Prostate gland (tissue), 2 donors: ENCODE results near the gene ATP5PB. TPM values are rescaled to one million over a fixed set of nuclear protein-coding genes. Genes with fewer than 3 reads are reported as not detected.

Experiments used
- DNase-seq: peaks from one replicate; pipeline ENCODE4 v3.0.0-alpha.2; 2019; ENCODE audit warnings: low spot score
- H3K27ac ChIP-seq, 2 donors: fragments of 200-600 bp; sonication (generic); 2 replicates each; pipeline ENCODE4 v1.5.1; 2017 to 2019
- H3K27me3 ChIP-seq: fragments of 200-600 bp; sonication (generic); replicated peaks from 2 replicates; pipeline ENCODE4 v1.5.1; 2019; ENCODE audit not compliant: insufficient read depth
- H3K36me3 ChIP-seq, 2 donors: fragments of 200-600 bp; sonication (generic); 1 replicate in 1 of 2; 2 replicates in 1 of 2; pipeline versions ENCODE4 v1.5.1 to v1.8.1; 2017 to 2019
- H3K4me1 ChIP-seq: fragments of 200-600 bp; sonication (generic); replicated peaks from 2 replicates; pipeline ENCODE4 v1.5.1; 2019
- H3K4me3 ChIP-seq, 2 donors: fragments of 200-600 bp; sonication (generic); 2 replicates each; pipeline ENCODE4 v1.5.1; 2017 to 2019
- H3K9me3 ChIP-seq: fragments of 200-600 bp; sonication (generic); 2 replicates; pipeline ENCODE4 v1.5.1; 2017
- CTCF ChIP-seq, 4 experiments: fragments of 200-600 bp in 2 of 4; fragments of 450-650 bp in 2 of 4; sonication (generic) in 2 of 4; IDR thresholded peaks; 1 replicate in 3 of 4; 2 replicates in 1 of 4; pipeline ENCODE4 v1.5.1; 2016 to 2019; ENCODE audit warnings: antibody characterized with exemption in 4 of 4, mild to moderate bottlenecking in 2 of 4, moderate library complexity in 2 of 4
- POLR2A ChIP-seq: fragments of 450-650 bp; IDR thresholded peaks from one replicate; pipeline ENCODE4 v1.6.1; 2016; ENCODE audit warnings: antibody characterized with exemption, mild to moderate bottlenecking
- POLR2AphosphoS5 ChIP-seq: sonication (generic); formaldehyde crosslinking; IDR thresholded peaks from one replicate; pipeline ENCODE4 v1.6.1; 2017; ENCODE audit warnings: antibody characterized with exemption
- WGBS: methylation state at CpG from one replicate; pipeline ENCODE4 v1.1.5; 2018; 5-methylcytosine and 5-hydroxymethylcytosine counted together
- intact Hi-C: fragments of 100-400 bp; cut with DNase I; formaldehyde crosslinking; loops from one replicate; pipeline ENCODE4 v1.14.2; 2022
- total RNA-seq, 2 donors: library from RNA; depleted of rRNA; stranded (reverse); fragments of >200 nt; gene quantifications; one replicate each; pipeline ENCODE4 v1.1.0, GENCODE V29; 2016

Gene ATP5PB
- total RNA-seq, 2 donors from 2014 or later = 144 to 192 TPM

GRCh38 chr1:111450185-111450584 lies 921 bp downstream of the ATP5PB start:
- TF ChIP-seq POLR2A = no peak
- TF ChIP-seq POLR2AphosphoS5 = no peak
- no peak for TF ChIP-seq CTCF (IDR thresholded peaks at IDR 0.05)
- WGBS = 40% methylated on average over 3 of the region's 3 CpGs
- H3K36me3 ChIP-seq = no peaks in the 10 kb centered on the region
- H3K27ac ChIP-seq = no peak overlapping the region
- no peak for DNase-seq
- H3K4me1 ChIP-seq = no peaks in the 10 kb centered on the region
- no peaks in the 10 kb centered on the region for H3K9me3 ChIP-seq
- peak overlapping the region; percentile 71 to 91 for H3K4me3 ChIP-seq
- no peaks in the 10 kb centered on the region for H3K27me3 ChIP-seq
- intact Hi-C loops = no loop called here

- Histone ChIP-seq H3K4me1 (no peaks in the 10 kb centered on the region), H3K27ac (no peak overlapping the region), H3K27me3 (no peaks in the 10 kb centered on the region), H3K4me3 (no peak overlapping the region), H3K9me3 (no peaks in the 10 kb centered on the region), H3K36me3 (no peaks in the 10 kb centered on the region)
- WGBS = 83% methylated on average over 3 of the region's 3 CpGs
- TF ChIP-seq CTCF (IDR thresholded peaks at IDR 0.05) (no peak), POLR2AphosphoS5 (no peak), POLR2A (no peak)
- DNase-seq = no peak
- intact Hi-C loops = no loop called here
These were observed 3.3 kb downstream of the ATP5PB start for GRCh38 chr1:111452581-111452980.

- 78% methylated on average over 3 of the region's 3 CpGs for WGBS
- Histone ChIP-seq H3K36me3 (no peaks in the 10 kb centered on the region), H3K4me3 (no peak overlapping the region), H3K9me3 (no peaks in the 10 kb centered on the region), H3K27me3 (no peaks in the 10 kb centered on the region), H3K4me1 (no peaks in the 10 kb centered on the region), H3K27ac (no peak overlapping the region)
- no peak for TF ChIP-seq POLR2AphosphoS5
- TF ChIP-seq POLR2A = no peak
- TF ChIP-seq CTCF (IDR thresholded peaks at IDR 0.05) = no peak
- DNase-seq = no peak
- intact Hi-C loops = no loop called here
These were observed 4.4 kb downstream of the ATP5PB start for GRCh38 chr1:111453706-111454105.

- Histone ChIP-seq H3K4me3 (no peak overlapping the region), H3K27me3 (no peaks in the 10 kb centered on the region), H3K36me3 (peaks cover 0 to 5% of the 10 kb centered on the region in 2 donors), H3K4me1 (no peaks in the 10 kb centered on the region), H3K9me3 (no peaks in the 10 kb centered on the region), H3K27ac (no peak overlapping the region)
- DNase-seq = no peak
- intact Hi-C loops = no loop called here
- TF ChIP-seq POLR2A = no peak
- TF ChIP-seq CTCF (IDR thresholded peaks at IDR 0.05) = no peak
- TF ChIP-seq POLR2AphosphoS5 = no peak
- WGBS = 60% methylated on average over 5 of the region's 5 CpGs
These were observed 5.8 kb downstream of the ATP5PB start for GRCh38 chr1:111454859-111455641.

GRCh38 chr1:111455642-111456031 lies 6.4 kb downstream of the ATP5PB start:
- 90% methylated on average over 3 of the region's 3 CpGs for WGBS
- H3K27me3 ChIP-seq = no peaks in the 10 kb centered on the region
- DNase-seq = no peak
- H3K4me3 ChIP-seq = no peak overlapping the region
- intact Hi-C loops = no loop called here
- H3K9me3 ChIP-seq = no peaks in the 10 kb centered on the region
- TF ChIP-seq CTCF (IDR thresholded peaks at IDR 0.05) = no peak
- peaks cover 0 to 5% of the 10 kb centered on the region in 2 donors for H3K36me3 ChIP-seq
- no peaks in the 10 kb centered on the region for H3K4me1 ChIP-seq
- no peak overlapping the region for H3K27ac ChIP-seq
